Stimulated activated naive CD4-positive, alpha-beta T cell (primary cell): ENCODE data around the gene FUT1.
"Not testable (repeated sequence)": the region's sequence is repeated elsewhere in the genome, so short reads cannot be mapped to it uniquely, and the experiment has no call there.

Experiments
- DNase-seq, 6 experiments: peaks; one replicate each; lab custom pipeline; 2025; lab: John Stamatoyannopoulos, UW

FUT1 gene

GRCh38 chr19:48718106-48718505, 34.3 kb downstream of the FUT1 start:
- DNase-seq, result not testable (repeated sequence)

- no peak for DNase-seq
Measured at GRCh38 chr19:48716562-48717291, 35.7 kb downstream of the FUT1 start.

- DNase-seq, result no peak
Measured at GRCh38 chr19:48715681-48716171, 36.7 kb downstream of the FUT1 start.

GRCh38 chr19:48714759-48715675, 37.4 kb downstream of the FUT1 start:
- DNase-seq, result no peak

- peak; percentile 92 to 97 (median 95) for DNase-seq
Measured at GRCh38 chr19:48713864-48714755, 38.3 kb downstream of the FUT1 start.

GRCh38 chr19:48713041-48713863, 39.2 kb downstream of the FUT1 start:
- DNase-seq, result no peak

GRCh38 chr19:48711106-48711662, 41.3 kb downstream of the FUT1 start:
- no peak for DNase-seq

- no peak for DNase-seq
Measured at GRCh38 chr19:48708471-48708870, 44.0 kb downstream of the FUT1 start.

- no peak for DNase-seq
Measured at GRCh38 chr19:48705431-48705830, 47.0 kb downstream of the FUT1 start.

- DNase-seq, result no peak
Measured at GRCh38 chr19:48703316-48703715, 49.1 kb downstream of the FUT1 start.

- DNase-seq, result no peak
Measured at GRCh38 chr19:48702701-48703100, 49.7 kb downstream of the FUT1 start.

- DNase-seq, result no peak
Measured at GRCh38 chr19:48698046-48698445, 54.4 kb downstream of the FUT1 start.
